HG02623 (cell line): Measurements from ENCODE around the gene GOLGA8B.
"Not testable (repeated sequence)": the region's sequence is repeated elsewhere in the genome, so short reads cannot be mapped to it uniquely, and the experiment has no call there.

ENCODE experiments used
- ATAC-seq: cut with Tn5 transposase; IDR thresholded peaks from one replicate; pipeline ENCODE4 v1.9.1; 2021; ENCODE audit warnings: moderate library complexity; ENCODE audit not compliant: unreplicated experiment

Gene GOLGA8B, protein sequence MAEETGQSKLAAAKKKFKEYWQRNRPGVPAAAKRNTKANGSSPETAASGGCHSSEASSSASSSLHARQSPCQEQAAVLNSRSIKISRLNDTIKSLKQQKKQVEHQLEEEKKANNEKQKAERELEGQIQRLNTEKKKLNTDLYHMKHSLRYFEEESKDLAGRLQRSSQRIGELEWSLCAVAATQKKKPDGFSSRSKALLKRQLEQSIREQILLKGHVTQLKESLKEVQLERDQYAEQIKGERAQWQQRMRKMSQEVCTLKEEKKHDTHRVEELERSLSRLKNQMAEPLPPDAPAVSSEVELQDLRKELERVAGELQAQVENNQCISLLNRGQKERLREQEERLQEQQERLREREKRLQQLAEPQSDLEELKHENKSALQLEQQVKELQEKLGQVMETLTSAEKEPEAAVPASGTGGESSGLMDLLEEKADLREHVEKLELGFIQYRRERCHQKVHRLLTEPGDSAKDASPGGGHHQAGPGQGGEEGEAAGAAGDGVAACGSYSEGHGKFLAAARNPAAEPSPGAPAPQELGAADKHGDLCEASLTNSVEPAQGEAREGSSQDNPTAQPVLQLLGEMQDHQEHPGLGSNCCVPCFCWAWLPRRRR

DNA sequence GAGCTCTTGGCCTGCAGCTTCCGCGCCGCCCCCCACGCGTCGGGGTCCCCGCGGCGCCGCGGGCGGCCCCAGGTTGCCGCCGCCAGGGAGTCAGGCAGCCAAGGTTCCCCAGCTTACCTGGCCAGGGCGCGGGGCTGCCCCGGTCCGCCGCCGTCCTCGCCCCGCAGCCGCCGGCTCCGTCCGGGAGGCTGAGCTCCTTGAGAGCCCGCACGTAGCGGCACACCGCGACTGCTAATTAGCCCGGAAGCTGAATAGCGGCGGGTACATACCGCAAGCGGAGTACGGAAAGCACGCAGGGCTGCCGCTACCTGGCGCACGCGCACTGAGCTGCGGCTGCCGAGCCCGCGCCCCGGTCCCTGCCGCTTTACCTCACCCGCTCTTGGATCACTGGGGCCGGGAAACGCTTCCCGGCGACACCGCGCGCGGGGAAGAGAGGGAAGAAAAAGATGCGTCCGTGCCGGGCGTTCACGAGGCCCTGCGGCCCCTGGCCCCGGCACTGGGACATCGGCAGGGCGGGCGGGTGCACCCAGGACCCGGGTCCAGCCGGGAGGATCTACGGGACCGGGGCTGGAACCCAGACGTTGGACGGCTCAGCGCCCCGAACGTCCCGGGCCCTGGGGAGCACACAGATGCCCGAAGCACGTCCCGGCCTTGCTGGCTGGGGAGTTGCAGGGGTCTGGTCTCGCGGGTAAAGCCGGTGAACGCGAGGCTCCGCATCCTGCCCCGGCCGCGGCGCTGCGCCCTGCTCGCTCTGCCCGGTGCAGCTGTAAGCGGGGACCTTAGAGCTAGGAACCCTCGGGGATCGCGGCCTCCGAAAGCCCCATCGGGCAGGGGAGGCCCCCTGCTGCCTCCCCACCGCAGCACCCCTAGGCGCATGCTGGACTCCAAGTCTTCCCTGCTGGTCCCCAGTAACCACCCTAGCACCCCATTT lies at the start of gene GOLGA8B:
Gene GOLGA8B (minus strand): TSS at position 253 of the 931 bp plus-strand sequence. CDS start 47,739 bp downstream, outside the sequence.
- peak; percentile 68 for ATAC-seq

DNA sequence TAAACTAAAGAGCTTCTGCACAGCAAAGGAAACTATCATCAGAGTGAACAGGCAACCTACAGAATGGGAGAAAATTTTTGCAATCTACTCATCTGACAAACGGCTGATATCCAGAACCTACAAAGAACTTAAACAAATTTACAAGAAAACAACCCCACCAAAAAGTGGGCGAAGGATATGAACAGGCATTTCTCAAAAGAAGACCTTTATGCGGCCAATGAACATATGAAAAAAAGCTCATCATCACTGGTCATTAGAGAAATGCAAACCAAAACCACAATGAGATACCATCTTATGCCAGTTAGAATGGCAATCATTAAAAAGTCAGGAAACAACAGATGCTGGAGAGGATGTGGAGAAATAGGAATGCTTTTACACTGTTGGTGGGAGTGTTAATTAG lies 49.7 kb upstream of the GOLGA8B start:
- not testable (repeated sequence) for ATAC-seq

DNA sequence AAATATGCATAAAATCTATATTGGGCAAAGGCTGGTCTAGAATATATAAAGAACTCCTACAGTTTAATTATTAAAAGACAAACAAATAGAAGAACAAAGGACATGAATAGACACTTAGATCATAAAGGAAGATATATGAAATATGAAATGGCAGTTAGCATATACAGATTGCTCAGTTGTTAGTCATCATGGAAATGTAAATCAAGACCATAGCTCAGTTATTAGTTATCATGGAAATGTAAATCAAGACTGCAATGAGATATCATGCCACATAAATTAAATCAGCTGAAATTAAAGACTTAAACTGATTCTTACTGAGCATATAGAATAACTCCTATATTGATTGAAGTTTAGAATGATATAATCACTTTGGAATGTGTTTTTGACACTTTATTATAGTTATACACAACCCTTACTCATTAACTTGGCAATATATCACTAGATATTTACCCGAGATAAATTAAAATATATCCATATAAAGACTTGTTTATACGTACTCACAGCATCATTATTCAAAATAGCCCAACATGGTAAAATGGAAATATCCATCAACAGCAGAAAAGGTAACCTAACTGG lies 45.2 kb upstream of the GOLGA8B start:
- ATAC-seq: no peak

- ATAC-seq: no peak
These were observed 41.6 kb upstream of the GOLGA8B start for GRCh38 chr15:34625007-34625406.

DNA sequence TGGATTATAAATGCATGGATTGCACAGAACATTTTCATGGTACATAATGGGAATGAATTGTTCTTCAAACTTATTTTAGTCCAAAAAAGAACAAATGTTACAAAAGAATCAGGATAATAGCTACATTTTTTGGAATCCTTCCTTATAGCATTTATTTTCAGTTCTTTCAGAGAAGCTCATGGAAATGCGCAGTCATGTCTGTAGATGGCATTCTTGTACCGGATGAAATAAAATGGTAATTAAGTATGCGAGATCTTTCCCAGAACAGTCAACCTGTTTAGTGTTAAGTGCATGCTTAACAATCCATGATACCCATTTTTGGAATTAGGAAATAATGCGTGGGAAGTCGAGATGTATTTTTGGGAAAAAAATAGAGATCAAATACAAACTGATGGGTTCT lies 38.2 kb upstream of the GOLGA8B start:
- ATAC-seq: no peak

GRCh38 chr15:34620814-34621213 lies 37.4 kb upstream of the GOLGA8B start:
- no peak for ATAC-seq

GRCh38 chr15:34620142-34620541 lies 36.7 kb upstream of the GOLGA8B start:
- no peak for ATAC-seq

DNA sequence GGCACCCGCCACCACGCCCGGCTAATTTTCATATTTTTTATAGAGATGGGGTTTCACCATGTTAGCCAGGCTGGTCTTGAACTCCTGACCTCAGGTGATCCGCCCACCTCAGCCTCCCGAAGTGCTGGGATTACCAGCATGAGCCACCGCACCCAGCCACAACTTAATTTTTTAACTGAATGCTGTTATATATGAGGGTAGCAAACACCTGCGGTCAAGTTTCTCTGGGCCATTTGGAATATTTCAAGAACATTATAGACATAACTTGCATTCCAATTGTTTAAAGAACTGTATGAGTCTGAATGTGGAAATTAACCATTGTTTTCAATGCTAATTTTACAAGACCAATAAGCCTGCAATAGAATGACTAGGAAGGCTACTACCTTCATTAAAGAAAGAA lies 35.7 kb upstream of the GOLGA8B start:
- ATAC-seq: no peak

- no peak for ATAC-seq
These were observed 34.6 kb upstream of the GOLGA8B start for GRCh38 chr15:34618073-34618472.

DNA sequence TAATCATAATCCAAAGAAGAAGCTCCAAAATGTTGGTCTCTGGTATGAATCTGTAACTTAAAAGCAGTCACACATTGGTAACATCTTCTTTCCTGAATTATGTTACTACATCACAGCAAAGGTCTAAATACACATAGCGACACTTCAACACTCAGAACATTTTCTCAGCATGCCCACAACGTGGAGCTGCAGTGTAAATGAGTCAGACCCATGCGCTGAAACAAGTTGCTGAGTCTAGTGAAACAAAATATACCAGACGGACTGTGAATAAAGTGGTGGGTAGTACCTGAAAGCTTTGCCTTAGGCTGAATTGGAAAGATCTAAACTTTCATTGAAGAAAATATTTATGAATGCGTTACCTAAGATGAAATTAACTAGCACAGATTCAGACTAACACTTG lies 33.2 kb upstream of the GOLGA8B start:
- no peak for ATAC-seq

DNA sequence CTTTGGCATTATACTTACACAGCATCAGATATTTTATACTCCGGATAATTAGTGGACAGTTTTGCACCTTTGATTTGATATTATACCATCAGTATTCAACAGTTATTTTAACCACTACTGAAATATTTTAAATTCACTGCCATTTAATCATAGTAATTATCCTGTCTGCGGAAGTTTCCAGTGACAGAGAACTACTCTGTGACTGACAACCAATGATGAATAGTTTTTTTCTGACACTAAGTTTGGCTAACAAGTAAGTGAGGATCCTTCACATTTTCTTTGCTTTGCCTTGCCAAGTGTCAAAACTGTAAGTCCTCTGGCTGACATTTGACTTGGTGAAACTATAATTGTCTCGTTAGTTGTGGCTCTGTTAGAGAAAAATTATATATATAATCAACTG lies 30.5 kb upstream of the GOLGA8B start:
- no peak for ATAC-seq

DNA sequence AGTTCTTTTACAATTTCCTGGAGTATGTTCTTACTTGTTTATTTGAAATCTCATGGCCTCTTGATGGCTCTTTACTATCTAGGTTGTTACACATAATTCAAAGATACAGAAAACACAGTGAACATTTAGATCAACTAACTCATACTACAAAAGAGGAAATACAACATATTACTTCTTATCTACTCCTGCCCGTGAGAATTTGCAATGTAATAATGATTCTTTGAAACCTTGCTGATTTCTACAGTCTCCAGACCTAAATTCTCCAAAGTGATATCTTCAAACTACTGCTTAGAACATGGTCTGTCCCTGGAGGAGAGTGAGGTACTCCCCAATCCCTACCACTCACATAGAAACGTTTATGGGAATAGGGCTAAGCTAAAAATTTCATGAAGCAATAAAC lies 29.9 kb upstream of the GOLGA8B start:
- ATAC-seq: no peak

DNA sequence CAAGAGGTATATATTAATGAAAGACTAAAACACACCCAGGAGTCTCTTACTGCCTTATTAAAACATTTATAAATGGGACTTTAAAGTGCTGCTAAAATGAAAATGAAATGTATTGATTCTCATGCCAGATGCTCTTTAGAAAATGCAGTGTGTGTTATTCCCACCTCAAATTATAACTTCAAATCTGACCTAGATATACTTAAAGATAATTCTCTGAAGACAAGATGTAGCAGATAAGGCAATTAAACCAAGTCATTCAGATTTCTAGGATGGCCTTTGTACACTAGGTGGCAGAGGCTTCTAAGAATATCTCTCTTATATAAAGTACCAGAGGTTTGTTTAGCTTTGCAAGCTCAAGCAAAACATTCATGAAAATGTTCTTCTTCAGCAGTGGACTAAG lies 26.9 kb upstream of the GOLGA8B start:
- no peak for ATAC-seq

GRCh38 chr15:34609102-34610057 lies 25.9 kb upstream of the GOLGA8B start:
- peak; percentile 48 for ATAC-seq

DNA sequence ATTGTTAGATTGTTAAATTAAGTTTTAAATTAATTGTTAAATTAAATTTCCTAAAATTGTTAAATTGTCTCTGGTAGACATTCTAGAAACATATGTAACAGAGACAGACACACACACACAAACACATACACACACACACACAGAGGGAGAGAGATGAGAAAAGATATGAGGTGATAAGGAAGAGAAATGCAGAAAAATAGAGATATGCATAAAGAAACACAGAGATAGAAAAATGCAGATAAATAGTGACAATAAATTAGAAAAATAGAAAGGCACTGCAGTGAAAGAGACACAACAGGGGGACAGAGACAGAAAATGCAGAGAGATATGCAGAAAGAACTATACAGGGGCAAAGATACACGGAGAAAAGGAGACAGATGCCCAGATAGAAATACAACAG lies 25.1 kb upstream of the GOLGA8B start:
- ATAC-seq: no peak

DNA sequence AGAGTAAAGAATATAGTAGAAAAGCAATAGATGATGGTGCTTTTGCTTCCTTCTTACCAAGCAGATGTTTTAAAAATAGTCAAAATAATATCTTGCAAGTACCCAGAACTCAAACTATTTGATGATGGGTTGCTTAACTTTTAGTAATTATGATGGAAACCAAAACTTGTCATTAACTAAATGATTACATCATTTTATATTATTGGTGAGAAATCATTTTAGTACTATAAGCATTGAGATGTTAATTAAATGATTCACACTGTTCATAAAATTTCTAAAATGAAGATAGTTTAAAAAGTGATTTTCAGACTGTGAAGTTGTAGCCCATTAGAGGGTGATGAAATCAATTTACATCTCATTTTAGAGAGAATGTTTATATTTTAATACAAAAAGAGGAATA lies 24.4 kb upstream of the GOLGA8B start:
- ATAC-seq: no peak

GRCh38 chr15:34606545-34606944 lies 23.1 kb upstream of the GOLGA8B start:
- no peak for ATAC-seq

DNA sequence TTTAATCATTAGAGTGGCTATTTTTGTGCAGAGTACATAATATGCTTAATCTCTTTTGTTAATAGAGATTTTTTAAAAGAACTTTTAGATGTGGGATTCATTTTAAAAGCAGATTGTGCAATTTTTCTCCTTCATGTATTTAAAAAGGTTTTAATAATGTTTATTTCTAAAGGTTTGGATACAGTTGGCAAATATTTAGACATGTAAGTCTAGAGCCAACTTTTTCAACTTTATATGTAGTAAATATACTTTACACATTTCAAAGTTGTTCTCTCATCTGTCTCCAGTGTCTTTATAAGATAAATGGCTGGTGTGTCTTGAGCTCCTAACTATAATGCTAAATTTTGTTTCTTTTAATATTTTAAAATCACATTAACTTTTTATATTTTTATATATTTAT lies 22.7 kb upstream of the GOLGA8B start:
- no peak for ATAC-seq

DNA sequence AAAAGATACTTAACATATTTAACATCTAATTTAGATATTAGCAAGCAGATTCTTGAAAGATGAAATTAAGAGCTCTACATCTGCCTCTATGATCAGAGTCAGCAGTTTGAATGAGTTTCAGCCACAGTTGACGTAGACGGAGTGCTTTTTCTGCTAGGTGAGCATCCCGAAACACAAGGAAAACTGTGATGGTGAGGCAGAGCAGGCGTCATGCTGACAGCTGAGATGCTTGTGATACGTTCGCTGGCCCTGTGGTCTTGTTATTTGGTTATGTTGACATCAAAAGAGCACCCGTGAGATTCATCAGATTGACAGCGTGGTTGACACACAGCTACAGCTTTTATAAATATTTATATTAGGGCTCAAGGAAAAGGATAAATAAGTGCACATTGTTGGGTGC lies 19.6 kb upstream of the GOLGA8B start:
- no peak for ATAC-seq

DNA sequence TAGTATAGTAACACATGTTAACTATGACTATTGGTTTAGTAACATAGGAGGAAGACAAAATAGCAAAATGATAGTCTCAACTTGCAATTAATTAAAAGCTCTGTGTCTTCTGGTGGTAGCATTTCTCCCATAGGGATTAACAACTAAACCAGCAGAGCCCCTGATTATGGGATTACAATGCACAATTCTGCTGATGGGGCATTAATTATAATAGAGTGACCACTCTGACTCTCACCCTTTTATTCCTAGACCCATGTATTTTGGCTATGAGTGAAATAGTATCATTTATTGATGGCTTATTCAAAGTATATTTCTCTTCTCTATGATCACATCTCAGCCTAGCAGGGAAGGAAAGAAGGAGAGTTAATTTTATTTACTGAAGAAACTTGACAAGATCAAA lies 17.5 kb upstream of the GOLGA8B start:
- ATAC-seq: no peak
